ENCODE measurements around the gene MDN1.
"Not testable (repeated sequence)": the region's sequence is repeated elsewhere in the genome, so short reads cannot be mapped to it uniquely, and the experiment has no call there.

Gene MDN1

DNA sequence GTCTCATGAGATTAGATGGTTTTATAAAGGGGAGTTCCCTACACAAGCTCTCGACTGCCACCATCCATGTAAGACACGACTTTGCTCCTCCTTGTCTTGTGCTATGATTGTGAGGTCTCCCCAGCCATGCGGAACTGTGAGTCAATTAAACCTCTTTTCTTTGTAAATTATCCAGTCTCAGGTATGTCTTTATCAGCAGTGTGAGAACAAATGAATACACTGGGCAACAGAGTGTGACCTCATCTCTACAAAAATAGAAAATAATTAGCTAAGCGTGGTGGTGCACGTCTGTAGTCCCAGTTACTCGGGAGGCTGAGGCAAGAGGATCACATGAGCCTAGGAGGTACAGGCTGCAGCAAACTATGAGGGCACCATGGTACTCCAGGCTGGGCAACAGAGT is 51.3 kb downstream of the MDN1 start:
- DNase-seq = no peak

DNA sequence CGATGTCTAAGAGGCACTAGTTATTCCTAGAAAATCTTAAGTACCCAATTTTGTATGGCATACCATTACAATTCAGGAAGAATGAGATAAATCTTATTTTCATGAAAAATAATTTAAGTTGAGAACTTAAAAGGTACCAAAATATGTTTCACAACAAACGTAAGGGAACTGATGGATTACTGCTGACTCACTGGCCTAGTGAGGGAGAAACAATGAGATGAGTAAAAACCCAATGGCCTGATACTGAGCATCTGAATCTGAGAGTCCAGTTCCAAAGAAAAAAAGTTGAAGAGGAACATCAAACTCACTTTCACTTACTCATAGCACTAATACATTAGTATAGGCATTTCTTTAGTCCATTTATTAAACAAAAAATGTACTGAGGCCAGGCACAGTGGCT is 56.0 kb downstream of the MDN1 start:
- no peak for DNase-seq

DNA sequence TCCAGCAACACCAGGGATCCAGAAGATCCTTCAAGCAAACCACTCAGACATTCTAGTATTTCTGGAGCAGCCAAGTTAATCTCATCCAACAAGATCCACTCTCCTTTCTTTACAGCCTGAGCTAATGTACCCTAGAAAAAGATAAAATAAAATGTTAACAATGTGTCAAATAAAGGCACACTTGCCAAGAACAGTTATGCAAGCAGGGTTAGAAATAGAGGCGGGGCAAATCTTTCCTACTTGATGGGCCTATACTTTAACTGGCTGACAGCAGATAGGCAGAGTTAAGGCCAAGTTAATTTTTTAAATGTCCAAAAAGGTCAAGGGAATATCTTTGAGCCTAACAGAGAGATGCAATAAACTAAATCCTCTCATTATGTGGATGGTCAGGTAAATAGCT is 60.8 kb downstream of the MDN1 start:
- no peak for DNase-seq

DNA sequence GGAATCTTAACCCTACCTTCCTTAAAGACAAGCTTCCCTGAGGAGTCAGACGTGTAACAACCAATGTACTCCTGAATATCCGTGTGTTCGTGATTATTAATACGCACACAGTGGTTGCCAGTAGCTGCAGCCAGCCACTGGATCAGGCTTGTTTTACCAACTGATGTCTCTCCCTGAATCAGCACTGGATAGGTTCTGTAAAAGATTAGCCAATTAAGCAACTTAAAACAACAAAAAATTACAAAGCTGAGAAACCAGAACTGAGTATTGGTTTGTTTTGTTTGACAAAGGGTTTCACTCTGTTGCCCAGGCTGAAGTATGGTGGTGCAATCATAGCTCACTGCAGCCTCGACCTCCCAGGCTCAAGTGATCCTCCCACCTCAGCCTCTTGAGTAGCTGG is 69.3 kb downstream of the MDN1 start:
- no peak for DNase-seq

DNA sequence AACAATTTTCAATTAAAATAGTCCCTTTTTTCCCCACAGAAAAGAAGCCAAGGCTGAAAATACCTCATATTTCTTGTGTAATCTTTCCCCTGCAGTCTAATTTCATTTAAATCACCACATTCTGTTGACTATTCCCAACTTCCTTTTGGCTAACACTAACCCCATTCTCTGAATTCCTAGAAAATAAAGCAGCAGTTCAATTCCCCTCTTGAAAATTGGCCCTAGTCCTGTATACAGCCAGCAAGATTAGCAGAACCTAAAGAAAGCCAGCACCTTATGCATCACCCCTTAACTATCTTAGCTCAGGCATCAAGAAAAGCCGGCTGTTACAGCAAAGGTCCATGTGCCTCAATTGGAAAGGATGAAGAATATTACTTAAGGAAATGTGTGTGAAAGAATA is 69.7 kb downstream of the MDN1 start:
- DNase-seq = no peak

DNA sequence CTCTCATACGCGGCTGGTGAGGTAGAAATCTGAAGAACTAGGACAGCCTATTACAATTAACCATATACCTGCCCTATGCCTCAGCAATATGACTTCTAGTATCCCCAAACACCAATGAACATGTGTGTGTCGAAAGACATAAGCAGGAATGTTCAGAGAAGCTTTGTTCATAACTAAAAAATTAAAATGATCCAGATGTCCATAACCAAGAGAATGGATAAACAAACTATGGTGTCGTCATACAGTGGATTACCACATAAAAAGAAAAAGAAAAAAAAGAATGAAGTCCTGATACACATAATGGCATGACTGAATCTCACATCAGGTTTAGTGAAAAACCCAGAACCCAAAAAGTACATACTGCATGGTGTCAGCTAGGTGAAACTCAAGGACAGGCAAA is 73.9 kb downstream of the MDN1 start:
- DNase-seq = no peak

DNA sequence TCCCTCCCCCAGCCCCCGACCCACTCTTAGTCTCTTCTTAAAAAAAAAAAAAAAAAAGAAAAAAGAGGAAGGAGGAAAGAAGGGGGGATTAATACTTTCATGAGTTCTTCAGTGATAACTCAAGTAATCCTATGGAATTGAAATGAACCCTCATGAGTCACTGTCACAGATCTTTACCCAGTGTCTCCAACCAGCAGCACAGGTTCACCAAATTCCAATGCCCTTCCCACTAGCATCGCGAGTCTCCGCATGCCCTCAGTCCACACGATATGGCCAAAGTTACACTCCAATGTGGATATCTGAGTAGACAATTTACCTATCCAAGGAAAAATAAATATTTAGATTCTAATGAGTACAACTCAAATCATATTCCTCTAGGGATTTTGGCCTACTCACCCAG is 74.5 kb downstream of the MDN1 start:
- DNase-seq = no peak

DNA sequence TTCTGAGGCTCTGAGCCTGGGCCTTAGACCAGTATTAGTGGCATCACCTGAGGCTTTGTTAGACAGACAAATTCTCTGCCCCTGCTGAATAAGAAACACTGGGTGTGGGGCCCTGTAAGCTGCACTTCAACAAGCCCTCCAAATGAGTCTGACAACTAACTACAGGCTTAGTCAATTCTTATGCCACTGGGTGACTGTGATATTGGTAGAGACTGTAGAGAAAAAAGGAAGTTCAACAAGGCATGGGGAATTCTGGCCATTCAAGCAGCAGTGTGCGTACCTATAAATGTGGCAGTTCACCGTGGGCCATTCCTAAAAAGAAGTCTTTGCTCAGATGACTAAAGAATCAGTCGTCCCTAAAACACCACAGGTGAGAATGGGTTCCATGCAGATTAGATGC is 82.7 kb downstream of the MDN1 start:
- DNase-seq = no peak

DNA sequence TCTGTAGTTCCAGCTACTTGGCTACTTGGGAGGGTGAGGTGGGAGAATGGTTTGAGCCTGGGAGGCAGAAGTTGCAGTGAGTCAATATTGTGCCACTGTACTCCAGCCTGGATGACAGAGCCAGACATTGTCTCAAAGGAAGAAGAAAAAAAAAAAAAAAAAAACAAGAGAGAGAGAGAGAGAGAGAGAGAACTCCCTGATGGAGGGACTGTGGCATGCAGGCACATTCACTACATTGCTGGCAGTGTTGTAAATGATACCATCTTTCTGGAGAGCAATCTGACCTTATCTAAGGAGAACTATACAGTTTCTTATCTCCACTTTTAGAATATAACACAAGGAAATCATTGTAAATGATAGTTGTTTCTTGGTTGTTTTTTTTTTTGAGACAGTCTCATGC is 85.1 kb downstream of the MDN1 start:
- no peak for DNase-seq

DNA sequence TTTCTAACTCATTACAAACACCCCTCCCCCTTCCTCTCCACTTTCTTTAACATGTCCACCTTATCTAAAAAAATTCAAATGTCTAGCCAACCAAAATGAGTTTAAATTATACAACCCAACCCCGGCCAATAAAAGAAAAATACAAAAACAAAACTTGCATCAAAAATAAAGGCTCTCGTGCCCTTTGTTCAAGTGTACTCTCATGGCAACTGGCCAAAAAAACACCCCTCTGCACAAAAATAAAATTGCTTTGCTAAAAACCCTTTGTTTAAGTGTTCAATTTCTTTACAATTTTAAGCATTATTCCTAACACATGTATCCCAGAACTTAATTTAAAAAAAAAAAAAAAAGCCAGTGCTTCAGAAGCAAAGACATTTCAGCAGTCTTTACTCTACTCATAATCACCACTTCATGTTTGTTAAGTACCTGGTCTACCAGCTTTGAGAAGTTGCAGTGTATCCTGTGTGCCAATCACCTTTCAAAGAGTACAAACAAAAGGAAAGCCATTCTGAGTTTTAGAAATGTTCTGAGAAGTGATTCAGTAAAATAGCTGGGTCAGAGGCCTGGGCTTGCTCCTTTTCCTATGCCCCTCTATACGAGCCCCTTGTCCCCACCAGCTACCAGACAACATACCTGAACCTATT is 87.5 kb downstream of the MDN1 start:
- no peak for DNase-seq

DNA sequence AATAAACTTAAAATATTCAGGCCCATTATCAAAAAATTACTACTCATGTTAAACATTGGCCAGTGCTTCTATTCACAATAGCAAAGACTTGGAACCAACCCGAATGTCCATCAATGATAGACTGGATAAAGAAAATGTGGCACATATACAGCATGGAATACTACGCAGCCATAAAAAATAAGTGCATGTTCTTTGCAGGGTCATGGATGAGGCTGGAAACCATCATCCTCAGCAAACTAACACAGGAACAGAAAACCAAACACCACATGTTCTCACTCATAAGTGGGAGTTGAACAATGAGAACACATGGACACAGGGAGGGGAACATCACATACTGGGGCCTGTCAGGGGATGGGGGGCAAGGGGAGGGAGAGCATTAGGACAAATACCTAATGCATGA is 88.3 kb downstream of the MDN1 start:
- DNase-seq = not testable (repeated sequence)

DNA sequence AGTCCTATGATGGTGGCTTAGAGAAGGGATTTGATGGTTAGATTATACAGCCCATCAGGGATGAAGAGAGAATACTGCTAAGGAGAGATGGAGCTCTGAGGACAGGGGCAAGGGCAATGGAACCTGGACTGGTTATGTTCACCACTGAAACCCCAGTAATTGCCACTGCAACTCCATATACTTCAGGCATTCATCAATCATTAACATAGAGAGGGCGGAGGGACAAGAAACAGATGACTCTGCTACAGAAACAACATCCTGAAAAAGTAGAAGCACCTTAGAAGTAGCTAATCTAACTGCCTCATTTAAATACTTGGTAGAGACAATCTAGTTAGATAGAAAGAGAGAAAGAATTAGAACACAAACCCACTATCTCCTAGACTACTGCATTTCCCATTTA is 89.8 kb downstream of the MDN1 start:
- DNase-seq = no peak

DNA sequence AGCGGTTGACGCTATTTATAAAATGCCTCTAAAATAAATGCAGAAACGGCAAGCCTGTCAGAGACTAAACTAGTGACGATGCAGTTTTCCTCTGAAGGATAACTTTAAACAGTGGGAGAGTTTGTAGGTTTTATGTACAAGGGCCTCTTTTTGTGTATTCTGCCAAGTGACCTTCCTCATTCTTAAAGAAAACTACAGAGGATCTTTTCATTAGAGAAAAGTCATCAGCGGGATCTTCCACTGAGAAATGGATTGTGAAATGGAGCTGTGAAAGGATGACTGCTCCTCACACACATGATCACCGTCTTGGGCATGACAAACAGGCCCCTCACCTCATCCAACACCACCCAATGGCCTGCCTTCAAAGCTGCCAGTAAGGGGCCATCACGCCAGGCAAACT is 92.1 kb downstream of the MDN1 start:
- DNase-seq = no peak

DNA sequence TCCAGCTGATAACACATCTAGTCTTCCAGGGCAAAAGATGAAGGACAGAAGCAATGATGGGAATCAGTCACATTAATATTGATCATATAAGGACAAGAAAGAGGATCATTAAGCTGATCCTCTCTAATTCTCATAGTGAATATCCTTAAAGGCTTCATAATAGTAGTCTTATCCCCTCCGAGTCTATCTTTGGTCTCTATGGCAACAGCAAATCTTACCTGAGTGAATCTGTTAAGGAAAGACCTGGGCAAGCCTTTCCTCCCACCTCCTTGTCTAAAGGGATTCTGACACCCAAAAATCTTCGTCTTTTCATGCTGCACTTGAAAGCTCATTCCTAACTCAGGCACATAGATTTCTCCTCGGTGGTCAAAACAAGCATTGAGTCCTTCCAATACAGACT is 94.6 kb downstream of the MDN1 start:
- DNase-seq = no peak

DNA sequence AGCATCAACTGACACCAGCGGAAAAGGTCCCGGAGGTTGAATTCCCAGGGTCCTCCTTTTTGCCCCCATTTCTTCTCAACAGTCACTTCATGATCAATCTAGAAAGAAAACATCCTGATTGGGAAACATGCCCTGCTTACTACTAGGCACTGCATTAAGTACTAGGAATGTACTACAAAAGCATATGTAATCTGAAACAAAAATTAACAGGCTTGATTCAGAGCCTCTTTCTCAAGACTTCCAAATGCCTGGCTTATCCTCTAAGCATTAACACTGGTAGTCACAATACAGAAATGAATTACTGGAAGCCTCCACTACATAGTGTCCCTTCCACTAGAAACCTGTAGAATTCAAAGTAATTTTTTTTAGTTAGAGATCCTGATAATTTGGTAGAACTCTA is 96.5 kb downstream of the MDN1 start:
- no peak for DNase-seq

DNA sequence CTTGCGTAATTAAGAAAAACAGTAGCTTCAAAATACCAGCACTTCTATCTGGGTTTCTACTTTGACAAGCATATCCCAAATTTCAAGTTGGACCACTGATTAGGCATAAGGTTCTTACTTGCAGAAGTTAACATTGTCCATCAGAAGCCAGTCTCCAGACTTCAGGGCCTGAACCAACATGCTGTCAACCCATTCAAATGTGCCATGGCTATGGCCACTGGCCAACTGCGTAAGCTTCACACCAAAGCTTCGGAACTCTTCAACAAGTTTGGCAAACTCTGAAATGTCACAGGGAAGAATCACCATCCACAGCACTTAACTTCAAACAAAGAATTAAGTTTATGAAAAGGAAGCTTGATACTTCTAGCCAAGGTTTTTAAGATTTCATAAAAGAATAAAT is 103.1 kb downstream of the MDN1 start:
- DNase-seq = no peak

DNA sequence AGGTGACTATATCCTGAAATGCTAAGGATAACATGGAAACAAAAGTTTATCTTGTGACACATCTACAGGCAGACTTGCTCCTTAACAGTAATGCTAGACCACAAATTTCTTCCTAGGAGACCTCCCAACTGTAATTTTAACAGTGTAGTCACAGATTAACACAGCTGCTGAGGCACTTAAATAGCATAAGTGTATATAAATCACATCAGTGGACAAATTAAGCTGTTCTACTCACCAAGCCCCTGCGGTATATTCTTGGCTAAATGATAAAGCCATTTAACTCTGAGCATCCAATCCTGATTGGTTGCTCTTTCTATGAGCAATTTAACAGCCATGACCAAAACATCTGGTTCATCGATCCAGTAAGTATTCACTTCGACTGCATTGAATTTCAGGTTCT is 107.8 kb downstream of the MDN1 start:
- no peak for DNase-seq

DNA sequence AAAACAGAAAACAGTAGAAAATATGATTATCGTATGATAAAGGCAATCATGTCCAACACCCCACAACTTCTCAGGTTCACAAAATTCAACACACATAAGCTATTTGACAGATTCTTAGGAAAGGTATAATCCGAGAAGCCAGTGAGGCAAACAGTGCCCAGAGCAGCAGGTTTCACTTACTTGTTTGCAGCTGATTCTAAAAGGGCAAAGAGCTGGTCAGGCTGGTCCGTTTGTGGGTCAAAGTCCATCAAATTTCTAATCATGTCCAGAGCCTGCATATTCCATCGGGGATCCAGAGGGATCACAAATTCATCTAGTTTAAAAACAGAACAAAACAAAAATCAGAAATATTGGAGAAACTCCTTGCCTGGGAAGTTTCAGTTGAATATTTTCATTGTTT is 111.3 kb downstream of the MDN1 start:
- no peak for DNase-seq

DNA sequence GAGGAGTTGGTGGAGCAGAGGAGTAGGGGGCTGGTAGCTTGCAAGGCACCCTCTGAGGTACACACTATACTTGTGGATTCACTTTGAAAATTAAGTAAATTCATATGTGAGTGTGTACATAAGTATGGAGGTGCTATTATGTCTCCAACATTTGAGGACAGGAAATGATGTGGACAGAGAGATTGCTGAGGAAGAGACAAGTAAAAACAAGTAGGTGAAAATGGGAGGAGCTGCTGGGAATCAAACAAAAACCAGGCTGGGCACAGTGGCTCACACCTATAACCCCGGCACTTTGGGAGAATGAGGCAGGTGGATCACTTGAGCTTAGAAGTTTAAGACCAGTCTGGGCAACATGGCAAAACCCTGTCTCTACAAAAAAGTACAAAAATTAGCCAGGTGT is 111.8 kb downstream of the MDN1 start:
- no peak for DNase-seq

DNA sequence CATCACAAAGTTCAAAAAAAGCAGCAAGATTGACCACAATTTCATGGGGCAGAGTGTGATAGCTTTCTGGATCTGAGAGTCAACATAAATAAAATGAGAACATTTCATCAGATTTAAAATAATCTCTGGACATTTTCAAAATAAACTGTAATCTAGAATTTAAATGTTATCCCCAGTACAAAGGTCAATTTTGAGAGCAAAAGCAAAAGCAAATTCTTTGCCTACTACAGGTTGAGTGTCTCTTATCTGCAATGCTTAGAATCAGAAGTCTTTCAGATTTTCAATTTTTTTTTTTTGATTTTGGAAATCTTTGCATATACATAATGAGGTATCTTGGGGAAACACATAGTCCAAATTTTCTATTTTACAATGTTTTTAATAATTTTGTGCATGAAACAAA is 113.5 kb downstream of the MDN1 start:
- DNase-seq = no peak

DNA sequence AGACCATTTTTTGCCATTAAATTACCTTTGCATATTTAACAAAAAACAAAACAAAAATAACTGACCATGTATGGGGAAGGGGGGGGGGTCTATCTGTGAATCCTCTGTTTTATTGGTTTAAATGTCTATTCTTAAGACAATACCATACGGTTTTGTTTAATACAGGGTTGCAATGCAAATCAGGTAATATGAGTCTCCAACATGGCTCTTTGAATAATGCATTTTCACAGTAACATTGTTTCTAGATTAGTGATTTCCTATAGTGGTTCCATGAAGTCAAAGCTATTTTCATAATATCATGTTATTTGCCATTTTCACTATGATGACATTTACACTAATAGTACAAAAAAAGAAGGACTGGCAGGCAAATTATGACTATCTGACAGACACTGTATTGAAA is 116.3 kb downstream of the MDN1 start:
- no peak for DNase-seq

DNA sequence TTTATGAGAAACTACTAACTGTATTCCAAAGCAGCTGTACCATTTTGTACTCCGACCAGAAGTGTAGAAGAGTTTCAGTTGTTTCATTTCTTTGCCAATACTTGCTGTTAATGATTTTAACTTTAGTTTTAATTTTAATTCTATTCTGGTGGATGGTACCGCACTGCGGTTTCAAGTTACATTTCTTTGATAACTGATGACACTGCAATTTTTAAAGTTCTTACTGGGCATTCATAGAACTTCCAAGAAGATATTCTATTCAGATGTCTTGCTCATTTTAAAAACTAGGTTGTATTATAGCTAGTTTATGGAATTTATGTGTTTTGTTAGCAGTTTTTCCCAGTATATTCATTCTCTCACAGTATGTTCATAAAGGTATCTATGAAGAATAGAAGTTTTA is 117.2 kb downstream of the MDN1 start:
- DNase-seq = no peak

DNA sequence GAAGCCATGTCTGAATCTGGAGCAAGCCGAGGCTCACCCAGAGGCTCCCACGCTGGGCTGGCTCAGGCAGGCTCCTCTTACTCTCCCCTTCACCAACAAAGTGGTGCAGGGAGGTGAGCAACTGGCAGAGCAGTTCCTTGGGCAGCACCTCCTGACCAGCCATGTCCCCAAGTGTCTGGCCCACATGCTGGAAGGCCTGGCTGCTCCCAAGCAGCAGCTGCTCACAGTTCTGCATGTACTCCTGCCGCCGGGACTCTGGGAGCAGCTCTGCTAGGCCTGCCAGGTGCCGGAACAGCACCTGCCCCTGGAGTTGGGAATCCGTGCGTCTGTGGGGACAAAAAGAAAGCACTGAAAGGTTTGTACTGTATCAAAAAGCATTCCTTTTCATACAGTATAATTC is 123.9 kb downstream of the MDN1 start:
- DNase-seq = no peak

DNA sequence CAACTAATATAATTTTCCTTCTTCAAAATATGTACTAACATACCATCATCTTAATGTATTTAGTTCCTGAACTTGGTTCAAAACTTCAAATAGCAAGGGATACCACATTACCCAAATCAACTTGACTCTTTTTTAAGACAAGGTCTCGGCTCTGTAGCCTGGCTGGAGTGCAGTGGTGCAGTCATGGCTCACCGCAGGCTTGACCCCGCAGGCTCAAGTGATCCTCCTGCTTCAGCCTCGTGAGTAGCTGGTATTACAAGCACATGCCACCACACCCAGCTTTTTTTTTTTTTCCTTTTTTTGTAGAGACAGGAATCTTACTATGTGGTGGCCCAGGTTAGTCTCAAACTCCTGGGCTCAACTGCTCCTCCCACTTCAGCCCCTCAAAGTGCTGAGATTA is 125.2 kb downstream of the MDN1 start:
- DNase-seq = no peak

DNA sequence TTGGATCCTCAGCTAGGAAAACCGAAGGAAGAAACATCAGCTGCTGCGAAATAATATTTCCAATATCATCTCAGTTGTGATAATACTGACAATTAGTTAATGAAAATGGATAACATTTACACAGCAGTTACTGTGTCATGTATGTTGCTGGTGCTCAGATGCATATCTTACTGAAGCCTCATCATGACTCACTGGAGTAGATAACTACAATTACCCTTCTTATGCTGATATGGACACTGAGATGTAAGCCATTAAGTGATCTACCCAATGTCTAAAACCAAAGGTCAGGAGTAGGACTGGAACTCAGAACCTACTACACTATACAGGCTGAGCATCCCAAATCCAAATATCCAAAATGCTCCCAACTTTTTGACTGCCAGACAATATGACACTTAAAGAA is 126.4 kb downstream of the MDN1 start:
- DNase-seq = no peak

DNA sequence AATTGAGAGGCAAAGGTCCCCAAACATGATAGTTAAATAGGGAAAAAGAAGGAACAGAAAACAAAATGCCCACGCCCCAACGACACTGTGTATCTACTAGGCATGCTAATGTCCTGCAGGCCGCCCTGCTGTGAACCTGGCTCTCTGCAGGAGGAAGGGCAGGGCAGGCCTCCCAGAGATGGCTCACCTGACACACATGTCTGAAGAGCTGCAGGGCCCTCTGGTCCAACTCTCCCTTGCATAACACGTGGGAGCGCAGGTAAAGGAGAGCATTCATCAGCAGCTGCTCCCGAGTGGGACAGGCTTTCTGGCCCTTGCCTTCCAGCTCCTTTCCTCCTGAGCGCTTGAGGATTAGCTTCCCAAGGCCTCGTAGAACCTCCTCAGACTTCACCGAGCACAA is 127.3 kb downstream of the MDN1 start:
- DNase-seq = no peak

All from stimulated activated CD4-positive, alpha-beta T cell treated with anti-CD3 and anti-CD28 coated beads, Interleukin-4, amount 100 ng/mL, for 24 hours (primary cell).